GM10248 (cell line): ENCODE data around the gene CDH3.

Experiments used
- CTCF ChIA-PET: fragments of 300-600 bp; sonication (Branson Sonifier 250); formaldehyde crosslinking; extraction: SDS; loops from one replicate; lab custom pipeline; 2021; ENCODE audit warnings: antibody characterized with exemption; lab: Yijun Ruan, JAX
- POLR2A ChIA-PET: fragments of 350-650 bp; sonication (Branson Sonifier 250); formaldehyde crosslinking; extraction: SDS; loops from one replicate; lab custom pipeline; 2020; ENCODE audit warnings: antibody characterized with exemption; lab: Yijun Ruan, JAX
- DNase-seq: peaks from one replicate; pipeline ENCODE4 v3.0.0; 2012; ENCODE audit errors: extremely low spot score
- TF ChIP-seq, protein P1 (sequence below): IDR thresholded peaks from 2 replicates; pipeline ENCODE4 v1.5.1; 2012; ENCODE audit warnings: mild to moderate bottlenecking, low read depth; ENCODE audit errors: extremely low read depth, missing control alignments, control extremely low read depth

Gene CDH3

DNA sequence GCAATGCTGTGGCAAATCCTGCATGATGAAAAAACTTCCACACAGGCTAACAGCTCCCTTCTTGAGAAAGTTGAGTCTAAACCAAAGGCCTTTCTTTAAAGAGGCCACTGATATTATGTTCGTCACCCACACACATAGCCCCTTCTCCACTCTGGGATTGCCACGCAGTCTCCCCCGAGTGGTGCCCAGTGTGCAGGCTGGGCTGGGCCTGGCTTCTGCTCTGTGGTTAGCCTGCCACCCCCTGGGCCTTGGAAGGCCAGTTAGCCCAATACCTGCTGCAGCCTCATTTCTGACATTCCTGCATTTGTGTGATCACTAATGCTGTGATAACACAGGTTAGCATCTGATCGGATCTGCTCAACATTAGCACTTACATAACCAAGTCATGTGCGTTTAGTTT is 44.8 kb downstream of the CDH3 start:
- ChIA-PET POLR2A (no interaction called here), CTCF (interaction anchor here (2.9 kb wide), 1 partner anchor 15 kb away, joined by 11 read pairs; no protein-coding TSS in a partner anchor)
- TF ChIP-seq, protein P1, sequence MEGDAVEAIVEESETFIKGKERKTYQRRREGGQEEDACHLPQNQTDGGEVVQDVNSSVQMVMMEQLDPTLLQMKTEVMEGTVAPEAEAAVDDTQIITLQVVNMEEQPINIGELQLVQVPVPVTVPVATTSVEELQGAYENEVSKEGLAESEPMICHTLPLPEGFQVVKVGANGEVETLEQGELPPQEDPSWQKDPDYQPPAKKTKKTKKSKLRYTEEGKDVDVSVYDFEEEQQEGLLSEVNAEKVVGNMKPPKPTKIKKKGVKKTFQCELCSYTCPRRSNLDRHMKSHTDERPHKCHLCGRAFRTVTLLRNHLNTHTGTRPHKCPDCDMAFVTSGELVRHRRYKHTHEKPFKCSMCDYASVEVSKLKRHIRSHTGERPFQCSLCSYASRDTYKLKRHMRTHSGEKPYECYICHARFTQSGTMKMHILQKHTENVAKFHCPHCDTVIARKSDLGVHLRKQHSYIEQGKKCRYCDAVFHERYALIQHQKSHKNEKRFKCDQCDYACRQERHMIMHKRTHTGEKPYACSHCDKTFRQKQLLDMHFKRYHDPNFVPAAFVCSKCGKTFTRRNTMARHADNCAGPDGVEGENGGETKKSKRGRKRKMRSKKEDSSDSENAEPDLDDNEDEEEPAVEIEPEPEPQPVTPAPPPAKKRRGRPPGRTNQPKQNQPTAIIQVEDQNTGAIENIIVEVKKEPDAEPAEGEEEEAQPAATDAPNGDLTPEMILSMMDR = no peak
- no peak for DNase-seq

DNA sequence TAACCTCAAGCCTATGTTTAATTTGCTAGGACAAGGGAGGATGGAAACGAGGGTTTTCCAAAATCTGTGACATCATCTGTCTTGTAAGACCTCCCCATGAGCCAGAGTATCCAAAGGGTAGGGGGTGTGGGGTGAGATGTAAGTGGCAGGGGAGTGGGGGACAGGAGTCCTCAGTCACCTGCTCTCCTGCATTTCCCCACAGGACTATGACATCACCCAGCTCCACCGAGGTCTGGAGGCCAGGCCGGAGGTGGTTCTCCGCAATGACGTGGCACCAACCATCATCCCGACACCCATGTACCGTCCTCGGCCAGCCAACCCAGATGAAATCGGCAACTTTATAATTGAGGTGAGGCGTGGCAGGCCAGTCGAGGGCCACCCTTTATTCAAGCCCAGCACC is 50.5 kb downstream of the CDH3 start:
- TF ChIP-seq, protein P1 = no peak
- no peak for DNase-seq
- POLR2A ChIA-PET = no interaction called here
- CTCF ChIA-PET = interaction anchor here (2.0 kb wide), 1 partner anchor 105 kb away, joined by 4 read pairs; no protein-coding TSS in a partner anchor

DNA sequence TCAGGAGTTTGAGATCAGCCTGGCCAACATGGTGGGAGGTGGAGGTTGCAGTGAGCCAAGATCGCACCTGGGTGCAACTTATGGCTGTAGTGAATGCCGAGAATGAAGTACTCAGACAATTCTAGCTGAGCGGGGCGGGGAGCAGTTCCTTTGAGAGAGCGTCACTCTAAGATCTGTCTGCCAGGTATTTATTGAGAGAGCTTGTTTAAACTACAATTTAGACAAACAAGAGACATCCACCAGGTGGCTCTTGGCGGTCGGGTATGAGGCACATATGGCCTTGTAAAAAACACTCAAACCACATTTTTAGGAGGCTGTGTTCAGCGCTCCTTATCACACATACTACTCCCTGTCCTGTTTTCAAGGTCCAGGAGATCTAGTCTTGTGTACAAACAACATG is 51.4 kb downstream of the CDH3 start:
- ChIA-PET CTCF (interaction anchor here (2.0 kb wide), 1 partner anchor 104 kb away, joined by 4 read pairs; no protein-coding TSS in a partner anchor), POLR2A (no interaction called here)
- DNase-seq = no peak
- TF ChIP-seq, protein P1 = no peak

DNA sequence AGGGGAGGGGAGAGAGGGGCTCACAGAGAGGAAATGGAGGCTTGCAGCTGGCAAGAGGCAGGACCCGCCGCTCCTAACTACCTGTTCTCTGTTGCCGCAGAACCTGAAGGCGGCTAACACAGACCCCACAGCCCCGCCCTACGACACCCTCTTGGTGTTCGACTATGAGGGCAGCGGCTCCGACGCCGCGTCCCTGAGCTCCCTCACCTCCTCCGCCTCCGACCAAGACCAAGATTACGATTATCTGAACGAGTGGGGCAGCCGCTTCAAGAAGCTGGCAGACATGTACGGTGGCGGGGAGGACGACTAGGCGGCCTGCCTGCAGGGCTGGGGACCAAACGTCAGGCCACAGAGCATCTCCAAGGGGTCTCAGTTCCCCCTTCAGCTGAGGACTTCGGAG is 53.0 kb downstream of the CDH3 start:
- CTCF ChIA-PET = interaction anchor here (1.6 kb wide), 1 partner anchor 26 kb away, joined by 3 read pairs; no protein-coding TSS in a partner anchor
- POLR2A ChIA-PET = no interaction called here
- TF ChIP-seq, protein P1 = no peak
- DNase-seq = no peak

DNA sequence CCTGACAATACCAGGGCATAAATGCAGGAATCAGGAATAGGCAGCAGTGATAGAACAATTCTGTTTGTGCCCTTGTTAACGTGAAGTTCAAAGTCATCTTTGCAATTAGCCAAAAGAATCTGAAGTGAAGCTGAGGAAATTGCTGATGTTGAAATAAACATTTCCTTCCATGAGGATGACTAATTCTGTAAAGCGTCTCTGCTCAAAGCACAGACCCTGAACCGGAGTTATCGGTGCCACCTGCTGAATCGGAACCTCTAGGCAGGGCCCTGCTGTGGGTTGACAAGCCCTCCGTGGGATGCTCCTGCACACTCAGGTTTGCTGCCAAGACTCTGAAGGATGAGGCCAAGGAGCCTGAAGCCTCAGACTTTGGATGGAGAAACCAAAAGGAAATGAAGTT is 55.0 kb downstream of the CDH3 start:
- DNase-seq = no peak
- ChIA-PET POLR2A (no interaction called here), CTCF (interaction anchor here (1.2 to 2.0 kb wide), 3 partner anchors 9 to 147 kb away, joined by 3 to 9 read pairs (median 4); no protein-coding TSS in a partner anchor)
- TF ChIP-seq, protein P1 = no peak

DNA sequence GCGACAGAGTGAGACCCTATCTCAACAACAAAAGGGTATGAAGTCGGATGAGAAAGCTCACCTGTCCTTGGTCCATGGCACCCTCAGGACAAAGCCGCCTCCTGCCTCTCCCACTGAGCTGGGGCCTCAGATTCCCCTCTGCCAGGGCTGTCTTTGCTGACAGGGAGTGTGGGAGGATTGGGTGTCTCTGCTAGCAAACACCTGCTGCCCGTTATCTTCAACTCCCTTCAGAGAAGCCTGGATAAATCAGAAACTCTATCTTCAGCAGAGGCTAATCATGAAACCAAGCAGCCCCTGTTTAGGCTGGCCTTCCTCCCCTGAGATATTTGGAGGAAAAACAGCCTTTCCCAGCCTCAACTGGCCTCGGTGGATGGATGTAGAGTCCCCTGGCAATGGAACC is 55.7 kb downstream of the CDH3 start:
- TF ChIP-seq, protein P1 = no peak
- ChIA-PET POLR2A (no interaction called here), CTCF (interaction anchor here (1.2 to 2.0 kb wide), 3 partner anchors 10 to 147 kb away, joined by 3 to 9 read pairs (median 4); no protein-coding TSS in a partner anchor)
- DNase-seq = no peak
